H9 (cell line): ENCODE measurements around the gene SLX4IP. TPM values are rescaled to one million over a fixed set of nuclear protein-coding genes. Genes with fewer than 3 reads are reported as not detected.

Experiments
- DNase-seq: peaks from one replicate; pipeline ENCODE4 v3.0.0-alpha.2; 2017
- H2AFZ ChIP-seq: one replicate; pipeline ENCODE4 v1.6.1; 2013; ENCODE audit warnings: mild to moderate bottlenecking, low read length, control low read depth, moderate library complexity
- H2AK5ac ChIP-seq: 2 replicates; pipeline ENCODE4 v1.6.1; 2013; ENCODE audit warnings: low read length, control low read depth, mixed read lengths; ENCODE audit not compliant: insufficient read length
- H2BK120ac ChIP-seq: one replicate; pipeline ENCODE4 v1.6.1; 2013; ENCODE audit warnings: low read depth, mild to moderate bottlenecking, low read length, control low read depth, inconsistent platforms; ENCODE audit not compliant: poor library complexity, severe bottlenecking
- H2BK12ac ChIP-seq: 2 replicates; pipeline ENCODE4 v1.6.1; 2013; ENCODE audit warnings: low read length, control low read depth, mixed read lengths, low read depth; ENCODE audit not compliant: insufficient read length
- H2BK15ac ChIP-seq: 2 replicates; pipeline ENCODE4 v1.6.1; 2013; ENCODE audit warnings: low read depth, low read length, control low read depth
- H2BK20ac ChIP-seq: one replicate; pipeline ENCODE4 v1.6.1; 2013; ENCODE audit warnings: low read depth, mild to moderate bottlenecking, low read length, control low read depth, inconsistent platforms; ENCODE audit not compliant: poor library complexity, severe bottlenecking
- H2BK5ac ChIP-seq: 2 replicates; pipeline ENCODE4 v1.6.1; 2013; ENCODE audit warnings: low read length, control low read depth, mixed read lengths; ENCODE audit not compliant: insufficient read length
- H3K14ac ChIP-seq: 2 replicates; pipeline ENCODE4 v1.6.1; 2013; ENCODE audit warnings: low read length, control low read depth; ENCODE audit not compliant: insufficient read depth
- H3K18ac ChIP-seq: 2 replicates; pipeline ENCODE4 v1.6.1; 2013; ENCODE audit warnings: low read depth, mild to moderate bottlenecking, mixed read lengths, low read length, control low read depth; ENCODE audit not compliant: insufficient read length
- H3K23ac ChIP-seq: 2 replicates; pipeline ENCODE4 v1.6.1; 2013; ENCODE audit warnings: low read length, control low read depth, mixed read lengths, low read depth; ENCODE audit not compliant: insufficient read length
- H3K23me2 ChIP-seq: 2 replicates; pipeline ENCODE4 v1.6.1; 2013; ENCODE audit warnings: low read depth, mild to moderate bottlenecking, mixed read lengths, low read length, control low read depth; ENCODE audit not compliant: insufficient read length, poor library complexity, severe bottlenecking
- H3K27ac ChIP-seq: 2 replicates; pipeline ENCODE4 v1.5.1; 2013; ENCODE audit warnings: low read length, control low read depth, mixed read lengths, low read depth; ENCODE audit not compliant: insufficient read length
- H3K27me3 ChIP-seq: 2 replicates; pipeline ENCODE4 v1.6.1; 2013; ENCODE audit warnings: low read length, control low read depth, inconsistent platforms; ENCODE audit not compliant: insufficient read depth
- H3K4ac ChIP-seq: 2 replicates; pipeline ENCODE4 v1.6.1; 2013; ENCODE audit warnings: low read depth, mild to moderate bottlenecking, control low read depth, inconsistent platforms, low read length, moderate library complexity
- H3K4me1 ChIP-seq: 2 replicates; pipeline ENCODE4 v1.6.1; 2013; ENCODE audit warnings: low read length, control low read depth, inconsistent platforms; ENCODE audit not compliant: insufficient read depth
- H3K4me2 ChIP-seq: 2 replicates; pipeline ENCODE4 v1.6.1; 2013; ENCODE audit warnings: low read length, control low read depth, mixed read lengths; ENCODE audit not compliant: insufficient read length, insufficient read depth
- H3K56ac ChIP-seq: 2 replicates; pipeline ENCODE4 v1.6.1; 2013; ENCODE audit warnings: low read depth, mild to moderate bottlenecking, mixed read lengths, low read length, control low read depth; ENCODE audit not compliant: insufficient read length
- H3K79me1 ChIP-seq: 2 replicates; pipeline ENCODE4 v1.6.1; 2013; ENCODE audit warnings: low read depth, mild to moderate bottlenecking, moderate library complexity, low read length, control low read depth, inconsistent platforms; ENCODE audit not compliant: insufficient read depth, poor library complexity, severe bottlenecking
- H3K79me2 ChIP-seq: 2 replicates; pipeline ENCODE4 v1.6.1; 2013; ENCODE audit warnings: low read length, control low read depth, inconsistent platforms; ENCODE audit not compliant: insufficient read depth
- H3K9ac ChIP-seq: 2 replicates; pipeline ENCODE4 v1.6.1; 2013; ENCODE audit warnings: low read length, control low read depth, mixed read lengths; ENCODE audit not compliant: insufficient read length; ENCODE audit errors: extremely low read depth
- H3K9me3 ChIP-seq: one replicate; pipeline ENCODE4 v1.6.1; 2013; ENCODE audit warnings: low read depth, low read length, inconsistent platforms; ENCODE audit not compliant: control insufficient read depth
- H3T11ph ChIP-seq: one replicate; pipeline ENCODE4 v1.6.1; 2013; ENCODE audit warnings: mild to moderate bottlenecking, low read length, control low read depth, inconsistent platforms
- H4K20me1 ChIP-seq: one replicate; pipeline ENCODE4 v1.6.1; 2013; ENCODE audit not compliant: control insufficient read depth, insufficient read length, insufficient read depth
- H4K5ac ChIP-seq: 2 replicates; pipeline ENCODE4 v1.6.1; 2013; ENCODE audit warnings: low read depth, mild to moderate bottlenecking, mixed read lengths, low read length, control low read depth; ENCODE audit not compliant: insufficient read length
- H4K8ac ChIP-seq: replicated peaks from 2 replicates; pipeline ENCODE4 v1.6.1; 2013; ENCODE audit warnings: low read length, control low read depth, mixed read lengths, low read depth; ENCODE audit not compliant: insufficient read length
- H4K91ac ChIP-seq: 2 replicates; pipeline ENCODE4 v1.6.1; 2013; ENCODE audit warnings: low read depth, mild to moderate bottlenecking, moderate library complexity, mixed read lengths, low read length, control low read depth; ENCODE audit not compliant: insufficient read length
- H3K27ac Mint-ChIP-seq, 3 experiments: 2 replicates in 2 of 3; 3 replicates in 1 of 3; pipeline ENCODE4 v1.8.0; 2020 to 2021; ENCODE audit warnings: mixed read lengths in 3 of 3, mild to moderate bottlenecking in 1 of 3, moderate library complexity in 1 of 3
- H3K27me3 Mint-ChIP-seq: 2 replicates; pipeline ENCODE4 v1.8.0; 2021; ENCODE audit warnings: low read depth, mild to moderate bottlenecking, moderate library complexity, mixed read lengths
- H3K36me3 Mint-ChIP-seq, 3 experiments: 2 replicates in 2 of 3; 3 replicates in 1 of 3; pipeline ENCODE4 v1.8.0; 2020 to 2021; ENCODE audit warnings: low read depth in 3 of 3, mixed read lengths in 3 of 3; ENCODE audit not compliant: insufficient read depth in 1 of 3
- H3K4me1 Mint-ChIP-seq, 2 experiments: 2 replicates each; pipeline ENCODE4 v1.8.0; 2020; ENCODE audit warnings: mixed read lengths in 2 of 2
- H3K4me3 Mint-ChIP-seq, 2 experiments: 2 replicates in 1 of 2; 3 replicates in 1 of 2; pipeline ENCODE4 v1.8.0; 2020 to 2021; ENCODE audit warnings: mild to moderate bottlenecking in 2 of 2, mixed read lengths in 2 of 2, moderate library complexity in 1 of 2
- H3K9me3 Mint-ChIP-seq, 2 experiments: 2 replicates in 1 of 2; 3 replicates in 1 of 2; pipeline ENCODE4 v1.8.0; 2020; ENCODE audit warnings: mild to moderate bottlenecking in 2 of 2, mixed read lengths in 2 of 2, moderate library complexity in 1 of 2
- WGBS: extraction: QIAGEN DNeasy Blood & Tissue Kit; methylation state at CpG from one replicate; pipeline ENCODE4 v1.1.7; 2013; ENCODE audit warnings: missing lambda C conversion rate, low lambda C conversion rate, mixed read lengths; ENCODE audit not compliant: insufficient read length; ENCODE audit errors: extremely low coverage; 5-methylcytosine and 5-hydroxymethylcytosine counted together
- total RNA-seq: library from RNA; stranded (reverse); gene quantifications from 2 replicates; pipeline ENCODE4 v1.2.1, GENCODE V29; 2021
- TF ChIP-seq, protein P1 (sequence below): fragments of 200-600 bp; sonication (generic); conservative IDR thresholded peaks from 3 replicates; pipeline ENCODE4 v1.8.0; 2021; ENCODE audit warnings: antibody characterized with exemption, mild to moderate bottlenecking

SLX4IP gene
- total RNA-seq, 1 experiment from 2014 or later = 7.9 TPM

- H3K4me1 ChIP-seq = no peaks in the 10 kb centered on the region
- H3K23ac ChIP-seq = no peak overlapping the region
- no peak overlapping the region for H4K8ac ChIP-seq
- H2BK12ac ChIP-seq = no peak overlapping the region
- H3K18ac ChIP-seq = no peak overlapping the region
- no peak overlapping the region for H3K4me2 ChIP-seq
- Mint-ChIP-seq H3K36me3 (no peaks in the 10 kb centered on the region; a peak in 1 of 7 replicates), H3K9me3 (no peaks in the 10 kb centered on the region), H3K27me3 (no peaks in the 10 kb centered on the region), H3K4me3 (no peak overlapping the region), H3K27ac (no peak overlapping the region), H3K4me1 (peaks cover 12 to 20% of the 10 kb centered on the region in 2 experiments)
- no peaks in the 10 kb centered on the region for H3K27me3 ChIP-seq
- no peaks in the 10 kb centered on the region for H4K20me1 ChIP-seq
- no peak overlapping the region for H3K9ac ChIP-seq
- H2BK15ac ChIP-seq = no peak overlapping the region
- no peak overlapping the region for H3K27ac ChIP-seq
- H2AK5ac ChIP-seq = no peak overlapping the region
- no CpG with 5 or more reads among the region's 4 CpGs for WGBS
- no peak overlapping the region for H3K14ac ChIP-seq
- H3K23me2 ChIP-seq = no peaks in the 10 kb centered on the region
- no peak overlapping the region for H2BK20ac ChIP-seq
- H2AFZ ChIP-seq = no peak overlapping the region
- H3K79me2 ChIP-seq = peaks cover 4% of the 10 kb centered on the region; the same call in 1 of the 2 replicates
- H4K5ac ChIP-seq = no peak overlapping the region
- H3K9me3 ChIP-seq = no peaks in the 10 kb centered on the region
- H3K79me1 ChIP-seq = peaks cover 4% of the 10 kb centered on the region
- no peak overlapping the region for H2BK120ac ChIP-seq
- H2BK5ac ChIP-seq = no peak overlapping the region
- no peak overlapping the region for H4K91ac ChIP-seq
- DNase-seq = no peak
- no peak overlapping the region for H3K56ac ChIP-seq
- TF ChIP-seq, protein P1, sequence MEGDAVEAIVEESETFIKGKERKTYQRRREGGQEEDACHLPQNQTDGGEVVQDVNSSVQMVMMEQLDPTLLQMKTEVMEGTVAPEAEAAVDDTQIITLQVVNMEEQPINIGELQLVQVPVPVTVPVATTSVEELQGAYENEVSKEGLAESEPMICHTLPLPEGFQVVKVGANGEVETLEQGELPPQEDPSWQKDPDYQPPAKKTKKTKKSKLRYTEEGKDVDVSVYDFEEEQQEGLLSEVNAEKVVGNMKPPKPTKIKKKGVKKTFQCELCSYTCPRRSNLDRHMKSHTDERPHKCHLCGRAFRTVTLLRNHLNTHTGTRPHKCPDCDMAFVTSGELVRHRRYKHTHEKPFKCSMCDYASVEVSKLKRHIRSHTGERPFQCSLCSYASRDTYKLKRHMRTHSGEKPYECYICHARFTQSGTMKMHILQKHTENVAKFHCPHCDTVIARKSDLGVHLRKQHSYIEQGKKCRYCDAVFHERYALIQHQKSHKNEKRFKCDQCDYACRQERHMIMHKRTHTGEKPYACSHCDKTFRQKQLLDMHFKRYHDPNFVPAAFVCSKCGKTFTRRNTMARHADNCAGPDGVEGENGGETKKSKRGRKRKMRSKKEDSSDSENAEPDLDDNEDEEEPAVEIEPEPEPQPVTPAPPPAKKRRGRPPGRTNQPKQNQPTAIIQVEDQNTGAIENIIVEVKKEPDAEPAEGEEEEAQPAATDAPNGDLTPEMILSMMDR = no peak
- no peak overlapping the region for H3K4ac ChIP-seq
- no peak overlapping the region for H3T11ph ChIP-seq
Observed at GRCh38 chr20:10445758-10446157, 10.7 kb downstream of the SLX4IP start.
